ENCODE data around the gene CNTLN.
"Not testable (repeated sequence)": the region's sequence is repeated elsewhere in the genome, so short reads cannot be mapped to it uniquely, and the experiment has no call there.

Gene CNTLN

GRCh38 chr9:17134396-17135294, at the start of gene CNTLN:
Gene CNTLN (plus strand): TSS chr9:17135040. CDS start chr9:17135066, 26 bp downstream.
- DNase-seq (ENCODE audit: low spot score) = peak; percentile 91

GRCh38 chr9:17088566-17088965, 46.3 kb upstream of the CNTLN start:
- no peak for DNase-seq (ENCODE audit: low spot score)

GRCh38 chr9:17090041-17090440, 44.8 kb upstream of the CNTLN start:
- no peak for DNase-seq (ENCODE audit: low spot score)

- DNase-seq (ENCODE audit: low spot score) = peak; percentile 83
Measured at GRCh38 chr9:17116400-17116837, 18.4 kb upstream of the CNTLN start.

GRCh38 chr9:17117372-17117771, 17.5 kb upstream of the CNTLN start:
- DNase-seq (ENCODE audit: low spot score) = no peak

GRCh38 chr9:17120203-17120602, 14.6 kb upstream of the CNTLN start:
- DNase-seq (ENCODE audit: low spot score) = no peak

- DNase-seq (ENCODE audit: low spot score) = no peak
Measured at GRCh38 chr9:17121264-17121663, 13.6 kb upstream of the CNTLN start.

- DNase-seq (ENCODE audit: low spot score) = no peak
Measured at GRCh38 chr9:17130291-17130690, 4.5 kb upstream of the CNTLN start.

GRCh38 chr9:17130725-17131124, 4.1 kb upstream of the CNTLN start:
- no peak for DNase-seq (ENCODE audit: low spot score)

- no peak for DNase-seq (ENCODE audit: low spot score)
Measured at GRCh38 chr9:17131494-17131893, 3.3 kb upstream of the CNTLN start.

- DNase-seq (ENCODE audit: low spot score) = peak; percentile 63
Measured at GRCh38 chr9:17135295-17136160, 688 bp downstream of the CNTLN start.

GRCh38 chr9:17137566-17137965, 2.7 kb downstream of the CNTLN start:
- DNase-seq (ENCODE audit: low spot score) = no peak

- no peak for DNase-seq (ENCODE audit: low spot score)
Measured at GRCh38 chr9:17138503-17138902, 3.7 kb downstream of the CNTLN start.

GRCh38 chr9:17140418-17140817, 5.6 kb downstream of the CNTLN start:
- DNase-seq (ENCODE audit: low spot score) = no peak

GRCh38 chr9:17148324-17148723, 13.5 kb downstream of the CNTLN start:
- DNase-seq (ENCODE audit: low spot score) = no peak

GRCh38 chr9:17159469-17159868, 24.6 kb downstream of the CNTLN start:
- DNase-seq (ENCODE audit: low spot score) = no peak

GRCh38 chr9:17160327-17160726, 25.5 kb downstream of the CNTLN start:
- no peak for DNase-seq (ENCODE audit: low spot score)

- DNase-seq (ENCODE audit: low spot score) = no peak
Measured at GRCh38 chr9:17165764-17166163, 30.9 kb downstream of the CNTLN start.

GRCh38 chr9:17166346-17166745, 31.5 kb downstream of the CNTLN start:
- no peak for DNase-seq (ENCODE audit: low spot score)

- no peak for DNase-seq (ENCODE audit: low spot score)
Measured at GRCh38 chr9:17171309-17172094, 36.7 kb downstream of the CNTLN start.

- not testable (repeated sequence) for DNase-seq (ENCODE audit: low spot score)
Measured at GRCh38 chr9:17177496-17177895, 42.7 kb downstream of the CNTLN start.

- no peak for DNase-seq (ENCODE audit: low spot score)
Measured at GRCh38 chr9:17185481-17186029, 50.7 kb downstream of the CNTLN start.

Data from RKO (cell line).